ENCODE measurements around the gene FBXO8.

Gene FBXO8

GRCh38 chr4:174210354-174210753 is 73.1 kb downstream of the FBXO8 start:
- Histone ChIP-seq H3K4me3 (ENCODE audit: severe bottlenecking) (no peak overlapping the region), H3K27ac (ENCODE audit: poor library complexity, severe bottlenecking) (no peak overlapping the region), H3K27me3 (ENCODE audit: insufficient read depth, poor library complexity, severe bottlenecking) (peaks cover 19% of the 10 kb centered on the region), H3K9me3 (ENCODE audit: severe bottlenecking) (no peaks in the 10 kb centered on the region), H3K36me3 (ENCODE audit: low read depth) (no peaks in the 10 kb centered on the region), H3K4me1 (ENCODE audit: insufficient read depth, poor library complexity, severe bottlenecking) (no peaks in the 10 kb centered on the region)
- no peak for TF ChIP-seq CTCF (IDR thresholded peaks at IDR 0.05; ENCODE audit: poor library complexity, severe bottlenecking)
- DNase-seq (ENCODE audit: low spot score) (no peak), ATAC-seq (ENCODE audit: low read depth) (no peak)

GRCh38 chr4:174209341-174209740 is 74.1 kb downstream of the FBXO8 start:
- Histone ChIP-seq H3K4me3 (ENCODE audit: severe bottlenecking) (no peak overlapping the region), H3K27me3 (ENCODE audit: insufficient read depth, poor library complexity, severe bottlenecking) (peaks cover 10% of the 10 kb centered on the region), H3K36me3 (ENCODE audit: low read depth) (no peaks in the 10 kb centered on the region), H3K9me3 (ENCODE audit: severe bottlenecking) (no peaks in the 10 kb centered on the region), H3K4me1 (ENCODE audit: insufficient read depth, poor library complexity, severe bottlenecking) (no peaks in the 10 kb centered on the region), H3K27ac (ENCODE audit: poor library complexity, severe bottlenecking) (no peak overlapping the region)
- DNase-seq (ENCODE audit: low spot score) = no peak
- no peak for TF ChIP-seq CTCF (IDR thresholded peaks at IDR 0.05; ENCODE audit: poor library complexity, severe bottlenecking)
- no peak for ATAC-seq (ENCODE audit: low read depth)

DNA sequence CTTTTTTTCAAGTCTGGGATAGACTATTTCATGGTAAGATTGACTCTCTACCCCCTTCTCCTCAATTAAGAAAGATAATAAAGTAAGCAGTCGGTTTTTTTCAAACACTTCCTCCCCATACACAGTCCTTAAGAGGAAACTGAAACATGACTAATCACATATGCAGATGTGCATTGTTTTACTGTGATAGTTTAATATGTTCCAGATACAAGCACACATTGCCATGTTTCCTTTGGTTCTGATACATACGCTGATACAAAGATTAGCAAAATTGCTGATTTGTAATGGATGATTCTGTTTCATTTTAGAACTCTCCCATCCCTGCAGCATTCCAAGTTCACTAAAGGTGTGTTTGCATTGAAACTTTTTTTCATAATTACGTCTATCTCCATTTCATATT is 76.1 kb downstream of the FBXO8 start:
- Histone ChIP-seq H3K27me3 (ENCODE audit: insufficient read depth, poor library complexity, severe bottlenecking) (no peaks in the 10 kb centered on the region), H3K4me3 (ENCODE audit: severe bottlenecking) (no peak overlapping the region), H3K9me3 (ENCODE audit: severe bottlenecking) (no peaks in the 10 kb centered on the region), H3K36me3 (ENCODE audit: low read depth) (no peaks in the 10 kb centered on the region), H3K27ac (ENCODE audit: poor library complexity, severe bottlenecking) (no peak overlapping the region), H3K4me1 (ENCODE audit: insufficient read depth, poor library complexity, severe bottlenecking) (no peaks in the 10 kb centered on the region)
- ATAC-seq (ENCODE audit: low read depth) = no peak
- no peak for DNase-seq (ENCODE audit: low spot score)
- TF ChIP-seq CTCF (IDR thresholded peaks at IDR 0.05; ENCODE audit: poor library complexity, severe bottlenecking) = no peak

- no peaks in the 10 kb centered on the region for H3K36me3 ChIP-seq (ENCODE audit: low read depth)
- no peak for TF ChIP-seq CTCF (IDR thresholded peaks at IDR 0.05; ENCODE audit: poor library complexity, severe bottlenecking)
- H3K4me1 ChIP-seq (ENCODE audit: insufficient read depth, poor library complexity, severe bottlenecking) = peaks cover 2% of the 10 kb centered on the region
- no peak for DNase-seq (ENCODE audit: low spot score)
- no peaks in the 10 kb centered on the region for H3K27me3 ChIP-seq (ENCODE audit: insufficient read depth, poor library complexity, severe bottlenecking)
- H3K9me3 ChIP-seq (ENCODE audit: severe bottlenecking) = no peaks in the 10 kb centered on the region
- H3K27ac ChIP-seq (ENCODE audit: poor library complexity, severe bottlenecking) = no peak overlapping the region
- no peak for ATAC-seq (ENCODE audit: low read depth)
- no peak overlapping the region for H3K4me3 ChIP-seq (ENCODE audit: severe bottlenecking)
Observed at GRCh38 chr4:174204164-174204831, 79.2 kb downstream of the FBXO8 start.

- peaks cover 11% of the 10 kb centered on the region for H3K4me1 ChIP-seq (ENCODE audit: insufficient read depth, poor library complexity, severe bottlenecking)
- DNase-seq (ENCODE audit: low spot score) (no peak), ATAC-seq (ENCODE audit: low read depth) (no peak)
- no peak overlapping the region for H3K4me3 ChIP-seq (ENCODE audit: severe bottlenecking)
- H3K27ac ChIP-seq (ENCODE audit: poor library complexity, severe bottlenecking) = no peak overlapping the region
- H3K9me3 ChIP-seq (ENCODE audit: severe bottlenecking) = no peaks in the 10 kb centered on the region
- H3K36me3 ChIP-seq (ENCODE audit: low read depth) = no peaks in the 10 kb centered on the region
- no peaks in the 10 kb centered on the region for H3K27me3 ChIP-seq (ENCODE audit: insufficient read depth, poor library complexity, severe bottlenecking)
- no peak for TF ChIP-seq CTCF (IDR thresholded peaks at IDR 0.05; ENCODE audit: poor library complexity, severe bottlenecking)
Observed at GRCh38 chr4:174201871-174202270, 81.6 kb downstream of the FBXO8 start.
